GM21576 (cell line): Measurements from ENCODE around the gene TRPM2.
"Not testable (repeated sequence)": the region's sequence is repeated elsewhere in the genome, so short reads cannot be mapped to it uniquely, and the experiment has no call there.

Experiments
- ATAC-seq: cut with Tn5 transposase; IDR thresholded peaks from one replicate; pipeline ENCODE4 v1.9.1; 2021; ENCODE audit warnings: mild to moderate bottlenecking, moderate library complexity; ENCODE audit not compliant: unreplicated experiment

TRPM2 gene

DNA sequence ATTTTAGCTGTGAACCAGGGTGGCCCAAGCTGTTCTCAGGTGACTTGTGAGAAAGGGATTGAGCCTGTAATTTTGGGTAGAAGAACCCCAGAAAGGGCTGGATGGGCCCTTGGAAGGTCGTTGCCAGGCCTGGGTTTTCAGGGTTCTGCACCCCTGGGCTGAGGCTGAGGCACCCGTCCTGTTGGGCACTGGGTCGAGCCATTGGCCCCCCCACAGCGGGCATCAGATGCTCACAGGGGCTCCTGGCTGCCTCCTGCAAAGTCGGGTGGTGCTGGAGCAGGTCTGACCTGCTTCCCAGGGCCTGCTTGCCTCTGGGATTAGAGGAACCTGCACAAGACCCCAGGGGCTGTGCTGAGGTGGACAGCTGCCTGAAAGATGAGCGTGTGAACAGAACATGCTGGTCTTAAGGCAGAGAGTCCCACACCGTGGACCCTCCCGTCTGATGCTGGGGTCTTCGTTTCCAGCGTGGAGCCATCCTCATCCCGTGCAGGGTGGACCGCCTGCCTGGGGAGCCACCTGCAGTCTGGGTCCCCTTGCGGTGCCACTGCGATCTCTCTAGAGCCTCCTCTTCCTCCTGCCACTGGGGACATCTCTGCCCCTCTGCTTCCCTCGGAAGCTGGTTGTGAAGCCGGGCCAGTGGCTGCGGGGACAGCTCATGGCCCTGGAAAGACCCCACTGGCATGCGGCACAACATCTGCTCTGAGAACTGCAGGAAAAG, 1.7 kb upstream of the TRPM2 start:
- no peak for ATAC-seq

GRCh38 chr21:44352253-44352860, 1.1 kb upstream of the TRPM2 start:
- ATAC-seq, result no peak

DNA sequence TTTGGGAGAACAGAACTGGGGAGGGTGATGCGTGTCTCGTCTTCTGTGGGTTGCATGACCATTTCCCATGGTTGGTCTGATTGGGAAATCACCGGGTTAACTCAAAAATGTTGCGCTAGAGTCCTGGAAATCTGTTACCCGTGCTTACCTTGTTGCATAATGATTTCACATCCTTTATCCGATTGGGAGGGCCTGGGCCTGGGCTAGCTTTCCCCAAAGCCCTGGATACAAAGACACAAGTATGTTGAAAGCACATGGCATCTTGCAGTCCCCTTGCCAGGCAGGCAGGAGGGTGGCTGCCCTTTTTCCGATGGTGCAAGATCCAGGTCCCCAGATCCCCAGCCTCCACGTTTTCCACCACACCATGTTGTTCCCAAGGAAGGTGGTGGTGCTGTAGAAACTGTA, 582 bp downstream of the TRPM2 start:
- ATAC-seq, result no peak

GRCh38 chr21:44354775-44355771, 1.7 kb downstream of the TRPM2 start:
- ATAC-seq, result no peak

DNA sequence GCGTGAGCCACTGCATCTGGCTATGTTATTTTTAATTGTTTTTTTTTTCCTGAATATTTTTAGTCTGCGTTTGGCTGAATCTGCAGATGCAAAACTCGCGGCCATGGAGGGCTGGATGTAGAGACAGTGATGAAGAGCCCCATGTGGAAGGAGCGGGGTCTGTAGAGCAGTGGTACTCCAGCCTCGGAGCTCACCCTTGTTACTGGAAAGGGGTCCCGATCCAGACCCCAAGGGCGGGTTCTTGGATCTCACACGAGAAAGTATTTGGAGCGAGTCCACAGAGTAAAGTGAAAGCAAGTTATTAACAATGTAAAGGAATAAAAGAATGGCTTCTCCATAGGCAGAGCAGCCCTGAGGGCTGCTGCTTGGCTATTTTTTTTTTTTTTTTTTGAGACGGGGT, 2.7 kb downstream of the TRPM2 start:
- ATAC-seq, result no peak

DNA sequence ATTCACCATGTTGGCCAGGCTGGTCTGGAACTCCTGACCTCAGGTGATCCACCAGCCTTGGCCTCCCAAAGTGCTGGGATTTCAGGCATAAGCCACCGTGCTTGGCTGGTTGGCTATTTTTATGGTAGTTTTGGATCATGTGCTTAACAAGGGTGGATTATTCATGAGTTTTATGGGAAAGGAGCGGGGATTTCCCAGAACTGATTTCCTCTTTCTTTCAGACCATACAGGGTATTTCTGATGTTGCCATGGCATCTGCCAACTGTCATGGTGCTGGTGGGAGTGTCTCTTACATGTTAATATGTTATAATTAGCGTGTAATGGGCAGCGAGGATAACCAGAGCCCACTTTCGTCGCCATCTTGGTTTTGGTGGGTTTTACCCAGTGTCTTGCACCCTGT, 3.2 kb downstream of the TRPM2 start:
- no peak for ATAC-seq

DNA sequence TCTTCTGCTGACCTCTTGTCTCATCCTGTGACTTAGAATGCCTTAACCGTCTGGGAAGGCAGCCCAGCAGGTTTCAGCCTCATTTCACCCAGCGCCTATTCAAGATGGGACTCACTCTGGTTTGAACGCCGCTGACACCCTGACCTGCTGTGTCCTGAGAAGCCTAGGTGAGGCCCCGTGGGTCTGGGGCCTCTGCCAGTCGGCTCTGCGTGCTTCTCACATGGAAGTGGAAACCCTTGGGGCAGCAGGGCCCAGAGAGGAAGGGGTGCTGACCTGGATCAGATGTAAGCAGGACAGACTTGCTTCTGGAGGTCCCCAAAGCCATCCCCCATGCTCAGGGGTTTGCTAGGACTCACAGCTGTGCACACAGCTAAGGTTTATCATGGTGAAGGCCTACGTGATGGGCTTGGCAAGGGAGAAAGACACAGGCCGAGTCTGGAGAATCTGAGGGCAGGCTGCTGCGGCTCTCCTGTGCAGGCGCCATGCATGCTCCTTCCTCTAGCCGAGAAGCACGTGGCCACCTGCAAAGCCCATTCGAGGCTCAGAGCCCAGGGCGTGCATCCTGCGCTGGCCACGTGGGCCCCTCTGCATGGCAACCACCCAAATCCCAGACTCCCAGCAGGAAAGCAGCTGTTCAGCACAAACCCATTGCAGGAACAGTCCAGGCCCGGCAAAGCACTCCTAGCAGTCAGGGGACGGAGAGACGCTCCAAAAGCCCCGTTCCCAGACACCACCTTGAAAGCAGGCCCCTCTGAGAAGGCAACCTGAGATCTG, 3.8 kb downstream of the TRPM2 start:
- ATAC-seq, result no peak

DNA sequence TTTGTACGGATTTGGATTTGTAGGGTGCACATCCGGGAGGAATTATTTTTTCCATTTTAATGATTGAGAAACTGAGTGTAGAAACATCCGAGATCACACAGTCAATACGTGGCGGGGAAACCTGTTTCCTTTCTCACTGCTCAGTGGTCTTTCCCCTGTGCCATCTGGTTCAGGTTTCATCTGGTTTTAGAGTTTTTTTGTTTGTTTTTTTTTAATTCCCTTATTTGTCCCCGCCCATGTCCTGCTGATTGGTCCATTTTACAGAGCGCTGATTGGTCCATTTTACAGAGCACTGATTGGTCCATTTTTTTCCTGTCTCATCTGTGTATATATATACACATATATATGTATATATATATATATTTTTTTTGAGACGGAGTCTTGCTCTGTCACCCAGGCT, 6.0 kb downstream of the TRPM2 start:
- no peak for ATAC-seq

- ATAC-seq, result no peak
These were observed 6.7 kb downstream of the TRPM2 start for GRCh38 chr21:44360159-44360558.

DNA sequence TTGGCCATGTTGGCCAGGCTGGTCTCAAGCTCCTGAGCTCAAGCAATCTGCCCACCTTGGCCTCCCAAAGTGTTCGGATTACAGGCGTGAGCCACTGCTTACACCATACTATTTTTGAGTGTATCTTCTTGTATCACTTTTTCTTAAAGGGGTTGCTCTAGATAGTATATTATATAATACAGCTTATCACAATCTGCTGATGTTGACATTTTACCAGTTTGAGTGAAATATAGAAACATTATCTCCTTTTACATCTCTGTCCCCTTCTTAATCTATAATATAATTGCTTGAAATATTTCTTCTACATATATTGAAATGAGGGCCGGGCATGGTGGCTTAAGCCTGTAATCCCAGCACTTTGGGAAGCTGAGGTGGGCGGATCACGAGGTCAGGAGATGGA, 8.5 kb downstream of the TRPM2 start:
- ATAC-seq, result not testable (repeated sequence)

DNA sequence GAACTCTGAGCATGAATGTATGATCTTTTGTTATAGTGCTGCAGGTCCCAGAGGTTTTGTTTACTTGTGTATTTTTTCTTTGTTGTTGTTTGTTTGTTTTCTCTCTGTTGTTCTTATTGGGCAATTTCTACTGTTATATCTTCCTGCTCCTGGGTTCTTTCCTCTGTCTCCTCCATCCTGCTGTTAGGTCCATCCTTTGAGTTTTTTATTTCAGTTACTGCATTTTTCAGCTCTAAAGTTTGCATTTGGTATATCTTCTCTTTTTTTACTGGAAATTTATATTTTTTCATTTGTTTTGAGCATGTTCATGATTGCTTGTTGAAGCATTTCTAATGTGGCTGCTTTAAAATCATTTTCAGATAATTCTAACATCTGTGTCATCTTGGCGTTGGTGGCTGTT, 9.9 kb downstream of the TRPM2 start:
- no peak for ATAC-seq

GRCh38 chr21:44364151-44365053, 11.0 kb downstream of the TRPM2 start:
- ATAC-seq, result no peak

GRCh38 chr21:44365251-44365966, 12.0 kb downstream of the TRPM2 start:
- ATAC-seq, result no peak

DNA sequence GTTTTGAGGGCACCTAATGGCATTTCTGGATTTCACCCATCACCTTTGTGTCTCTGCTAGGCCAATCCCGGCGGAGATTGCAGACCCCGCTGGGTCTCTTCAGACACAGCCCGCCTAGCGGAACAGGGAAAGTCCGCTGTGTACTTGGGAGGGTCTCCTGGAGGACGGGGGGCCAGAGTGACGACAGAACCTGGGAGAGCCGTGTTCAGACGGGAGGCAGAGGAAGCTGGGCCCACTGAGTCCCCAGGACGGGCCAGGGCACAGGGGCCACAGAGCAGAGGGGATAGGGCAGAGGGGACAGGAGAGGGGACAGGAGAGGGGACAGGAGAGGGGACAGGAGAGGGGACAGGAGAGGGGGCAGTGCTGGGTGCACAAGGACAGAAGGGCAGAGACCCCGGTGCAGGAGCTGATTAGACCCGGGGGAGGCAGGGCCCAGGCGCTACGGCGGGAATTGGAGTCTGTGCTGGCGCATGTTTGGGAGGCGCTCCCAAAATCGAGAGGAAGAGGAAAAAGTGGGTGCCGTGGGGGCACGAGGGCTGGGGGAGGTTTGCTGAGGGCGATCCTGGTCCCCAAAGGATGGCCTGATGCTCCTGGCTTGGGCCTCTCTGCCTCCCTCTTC, 12.7 kb downstream of the TRPM2 start:
- no peak for ATAC-seq

DNA sequence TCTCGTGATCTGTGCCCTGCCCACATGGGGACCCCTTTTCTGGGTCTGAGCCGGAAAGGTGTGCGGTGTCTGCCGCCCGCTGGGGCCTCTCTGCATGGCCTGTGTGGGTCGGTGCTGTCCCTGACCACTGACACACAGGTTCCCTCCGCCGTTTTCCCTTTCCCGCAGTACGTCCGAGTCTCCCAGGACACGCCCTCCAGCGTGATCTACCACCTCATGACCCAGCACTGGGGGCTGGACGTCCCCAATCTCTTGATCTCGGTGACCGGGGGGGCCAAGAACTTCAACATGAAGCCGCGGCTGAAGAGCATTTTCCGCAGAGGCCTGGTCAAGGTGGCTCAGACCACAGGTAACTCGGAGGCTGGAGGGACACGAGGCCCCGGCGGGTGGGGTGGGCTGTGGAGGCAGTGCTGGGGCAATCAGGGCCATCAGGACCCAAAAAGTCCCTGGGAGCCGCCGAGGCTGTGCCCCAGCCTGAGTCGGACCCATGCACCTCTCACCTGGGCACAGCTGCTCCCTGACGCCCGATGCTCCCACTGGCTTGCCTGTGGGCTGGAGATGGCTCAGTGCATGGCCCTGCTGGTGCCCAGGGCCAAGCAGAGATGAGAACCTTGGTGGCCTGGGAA, 13.3 kb downstream of the TRPM2 start:
- ATAC-seq, result no peak

GRCh38 chr21:44368711-44369446, 15.5 kb downstream of the TRPM2 start:
- ATAC-seq, result no peak

- ATAC-seq, result no peak
These were observed 16.8 kb downstream of the TRPM2 start for GRCh38 chr21:44370027-44370735.
